ENCODE measurements around the gene MPV17. TPM values are rescaled to one million over a fixed set of nuclear protein-coding genes. Genes with fewer than 3 reads are reported as not detected.

Gene MPV17
- total and polyA plus RNA-seq, 7 donors = 11.9 to 29.0 (median 14.5) TPM

GRCh38 chr2:27307287-27307544, 15.7 kb downstream of the MPV17 start:
- Histone ChIP-seq H3K27me3 (ENCODE audit: insufficient read depth in 3 of 3, low read length in 2 of 3) (no peaks in the 10 kb centered on the region), H3K4me3 (peak overlapping the region; percentile 11), H3K36me3 (ENCODE audit: insufficient read depth in 1 of 2, low read depth in 1 of 2) (peaks cover 0 to 74% of the 10 kb centered on the region in 2 donors), H3K27ac (peak overlapping the region; percentile 53), H3K9me3 (no peaks in the 10 kb centered on the region), H3K4me1 (peaks cover 10% of the 10 kb centered on the region)
- DNase-seq (no peak), ATAC-seq (no peak)
- WGBS, 3 donors = 23 to 34% (median 26%) methylated on average over 13 to 14 of the region's 14 CpGs
- intact Hi-C loops (cut with DNase I) = loop anchor here in 1 of 2 donors (10.0 kb wide), 1 partner anchor 332 kb away; the partner anchor contains the start of gene MAPRE3
- TF ChIP-seq CTCF (IDR thresholded peaks at IDR 0.05) = no peak

- WGBS, 3 donors = 28 to 36% (median 29%) methylated on average over 48 to 51 of the region's 51 CpGs
- intact Hi-C loops (cut with DNase I) = loop anchor here in 1 of 2 donors (10.0 kb wide), 1 partner anchor 332 kb away; the partner anchor contains the start of gene MAPRE3
- ATAC-seq = peak in 3 of 4 donors; percentile 1 to 4 (median 1)
Observed at GRCh38 chr2:27306573-27307286, 16.2 kb downstream of the MPV17 start.

GRCh38 chr2:27306136-27306535, 16.8 kb downstream of the MPV17 start:
- Histone ChIP-seq H3K27ac (peak overlapping the region; percentile 46), H3K36me3 (ENCODE audit: insufficient read depth in 1 of 2, low read depth in 1 of 2) (peaks cover 0 to 85% of the 10 kb centered on the region in 2 donors), H3K4me1 (peaks cover 17% of the 10 kb centered on the region), H3K4me3 (no peak overlapping the region), H3K27me3 (ENCODE audit: insufficient read depth in 3 of 3, low read length in 2 of 3) (no peaks in the 10 kb centered on the region), H3K9me3 (no peaks in the 10 kb centered on the region)
- intact Hi-C loops (cut with DNase I) = loop anchor here in 1 of 2 donors (10.0 kb wide), 1 partner anchor 331 kb away; the partner anchor contains the start of gene MAPRE3
- ATAC-seq (peak in 1 of 4 donors; percentile 1), DNase-seq (no peak)
- 32 to 47% (median 40%) methylated on average over 19 to 26 of the region's 26 CpGs for WGBS, 3 donors
- TF ChIP-seq CTCF (IDR thresholded peaks at IDR 0.05) = no peak

More at GRCh38 chr2:27306573-27307286, 16.2 kb downstream of the MPV17 start:
- Histone ChIP-seq H3K27ac (peak overlapping the region; percentile 53), H3K36me3 (ENCODE audit: insufficient read depth in 1 of 2, low read depth in 1 of 2) (peaks cover 0 to 79% of the 10 kb centered on the region in 2 donors), H3K4me3 (peak overlapping the region; percentile 11), H3K4me1 (peaks cover 15% of the 10 kb centered on the region), H3K27me3 (ENCODE audit: insufficient read depth in 3 of 3, low read length in 2 of 3) (no peaks in the 10 kb centered on the region), H3K9me3 (no peaks in the 10 kb centered on the region)
- DNase-seq = no peak
- TF ChIP-seq CTCF (IDR thresholded peaks at IDR 0.05) = no peak

GRCh38 chr2:27305516-27305915, 17.4 kb downstream of the MPV17 start:
- no peak for TF ChIP-seq CTCF (IDR thresholded peaks at IDR 0.05)
- Histone ChIP-seq H3K27ac (peak overlapping the region; percentile 21), H3K4me1 (peaks cover 23% of the 10 kb centered on the region), H3K36me3 (ENCODE audit: insufficient read depth in 1 of 2, low read depth in 1 of 2) (peaks cover 0 to 91% of the 10 kb centered on the region in 2 donors), H3K4me3 (no peak overlapping the region), H3K9me3 (no peaks in the 10 kb centered on the region), H3K27me3 (ENCODE audit: insufficient read depth in 3 of 3, low read length in 2 of 3) (no peaks in the 10 kb centered on the region)
- intact Hi-C loops (cut with DNase I) = loop anchor here in 1 of 2 donors (10.0 kb wide), 1 partner anchor 331 kb away; the partner anchor contains the start of gene MAPRE3
- WGBS, 3 donors = 86 to 89% (median 87%) methylated on average over 16 of the region's 16 CpGs
- DNase-seq = no peak
- no peak for ATAC-seq
